HepG2 (cell line): Measurements from ENCODE around the gene UBB. TPM values are rescaled to one million over a fixed set of nuclear protein-coding genes. Genes with fewer than 3 reads are reported as not detected.
A peak's percentile ranks its signal among the peaks of the same experiment; 100 is the strongest.

Source experiments
- AKAP8 ChIP-seq: sonication (generic); formaldehyde crosslinking; IDR thresholded peaks from 2 replicates; pipeline ENCODE4 v1.5.1; 2020; ENCODE audit warnings: mild to moderate bottlenecking, missing genetic modification reagents
- CC2D1A ChIP-seq: sonication (generic); formaldehyde crosslinking; IDR thresholded peaks from 2 replicates; pipeline ENCODE4 v1.8.1; 2023; ENCODE audit warnings: mild to moderate bottlenecking, missing genetic modification reagents
- LCORL ChIP-seq, 2 experiments: fragments of 450-650 bp in 1 of 2; sonication (generic) in 1 of 2; formaldehyde crosslinking in 1 of 2; IDR thresholded peaks; 2 replicates each; pipeline versions ENCODE4 v1.5.0 to v1.6.1; 2017 to 2020; ENCODE audit warnings: antibody characterized with exemption in 1 of 2, missing genetic modification reagents in 1 of 2
- MEF2D ChIP-seq: sonication (generic); formaldehyde crosslinking; IDR thresholded peaks from 2 replicates; pipeline ENCODE4 v1.5.1; 2020; ENCODE audit warnings: mild to moderate bottlenecking, missing genetic modification reagents
- MIXL1 ChIP-seq: IDR thresholded peaks from 2 replicates; pipeline ENCODE4 v1.6.1; 2016
- NONO ChIP-seq, 2 experiments: fragments of 450-650 bp in 1 of 2; sonication (generic) in 1 of 2; formaldehyde crosslinking in 1 of 2; IDR thresholded peaks in 1 of 2; conservative IDR thresholded peaks in 1 of 2; 2 replicates each; pipeline versions ENCODE4 v1.6.1 to v1.8.0; 2017 to 2022; ENCODE audit warnings: mild to moderate bottlenecking in 1 of 2, missing genetic modification reagents in 1 of 2, moderate library complexity in 1 of 2
- POGZ ChIP-seq: sonication (generic); formaldehyde crosslinking; IDR thresholded peaks from 2 replicates; pipeline ENCODE4 v1.4.0; 2020; ENCODE audit warnings: mild to moderate bottlenecking, missing genetic modification reagents
- POLR2AphosphoS5 ChIP-seq: IDR thresholded peaks from 2 replicates; pipeline ENCODE4 v1.6.1; 2012; ENCODE audit warnings: low read depth, low read length
- TFE3 ChIP-seq: IDR thresholded peaks from 2 replicates; pipeline ENCODE4 v1.6.1; 2016
- YEATS2 ChIP-seq: sonication (generic); formaldehyde crosslinking; IDR thresholded peaks from 2 replicates; pipeline ENCODE4 v1.4.0; 2020; ENCODE audit warnings: missing genetic modification reagents, borderline replicate concordance
- ZBTB10 ChIP-seq: sonication (generic); formaldehyde crosslinking; IDR thresholded peaks from 2 replicates; pipeline ENCODE4 v1.4.0; 2020; ENCODE audit warnings: missing genetic modification reagents, borderline replicate concordance
- ZFP91 ChIP-seq: sonication (generic); formaldehyde crosslinking; IDR thresholded peaks from 2 replicates; pipeline ENCODE4 v1.9.0; 2022; ENCODE audit warnings: missing genetic modification reagents, mild to moderate bottlenecking, borderline replicate concordance
- ZNF501 ChIP-seq: sonication (generic); formaldehyde crosslinking; IDR thresholded peaks from 2 replicates; pipeline ENCODE4 v1.5.1; 2020; ENCODE audit warnings: mild to moderate bottlenecking, moderate library complexity, missing genetic modification reagents
- polyA plus RNA-seq, 8 experiments: library from polyadenylated mRNA; depleted of rRNA in 3 of 8; stranded (reverse) in 7 of 8; unstranded in 1 of 8; fragments of >200 nt; fragmentation: Illumina TruSeq in 4 of 8; extraction: Trizol in 4 of 8; gene quantifications; 2 replicates each; pipeline versions ENCODE4 v1.2.1 to v1.2.3, GENCODE V29; 2011 to 2016; ENCODE audit warnings: low read depth in 4 of 8, missing spikeins in 1 of 8, mixed read lengths in 1 of 8; ENCODE audit not compliant: insufficient read depth in 1 of 8
- total RNA-seq, 5 experiments: library from RNA; depleted of rRNA; stranded (reverse); fragments of >200 nt; fragmentation: Illumina TruSeq; extraction: Trizol; gene quantifications; 2 replicates each; pipeline ENCODE4 v1.2.3, GENCODE V29; 2016; ENCODE audit warnings: low read depth in 1 of 5
- TF ChIP-seq, protein P1 (sequence below): sonication (generic); formaldehyde crosslinking; IDR thresholded peaks from 2 replicates; pipeline ENCODE4 v1.4.0; 2020; ENCODE audit warnings: missing genetic modification reagents
- TF ChIP-seq, protein P2 (sequence below): sonication (generic); formaldehyde crosslinking; IDR thresholded peaks from 2 replicates; pipeline ENCODE4 v1.5.1; 2020; ENCODE audit warnings: mild to moderate bottlenecking, moderate library complexity, missing genetic modification reagents

UBB gene
- total and polyA plus RNA-seq, 2 of the 13 experiments (the other 11 are each of a cell fraction or from before 2014, with no cell fraction given), result 1,130 to 2,066 TPM

GRCh38 chr17:16352303-16352666 lies 28.6 kb upstream of the UBB start (continued):
- TF ChIP-seq, protein P1, sequence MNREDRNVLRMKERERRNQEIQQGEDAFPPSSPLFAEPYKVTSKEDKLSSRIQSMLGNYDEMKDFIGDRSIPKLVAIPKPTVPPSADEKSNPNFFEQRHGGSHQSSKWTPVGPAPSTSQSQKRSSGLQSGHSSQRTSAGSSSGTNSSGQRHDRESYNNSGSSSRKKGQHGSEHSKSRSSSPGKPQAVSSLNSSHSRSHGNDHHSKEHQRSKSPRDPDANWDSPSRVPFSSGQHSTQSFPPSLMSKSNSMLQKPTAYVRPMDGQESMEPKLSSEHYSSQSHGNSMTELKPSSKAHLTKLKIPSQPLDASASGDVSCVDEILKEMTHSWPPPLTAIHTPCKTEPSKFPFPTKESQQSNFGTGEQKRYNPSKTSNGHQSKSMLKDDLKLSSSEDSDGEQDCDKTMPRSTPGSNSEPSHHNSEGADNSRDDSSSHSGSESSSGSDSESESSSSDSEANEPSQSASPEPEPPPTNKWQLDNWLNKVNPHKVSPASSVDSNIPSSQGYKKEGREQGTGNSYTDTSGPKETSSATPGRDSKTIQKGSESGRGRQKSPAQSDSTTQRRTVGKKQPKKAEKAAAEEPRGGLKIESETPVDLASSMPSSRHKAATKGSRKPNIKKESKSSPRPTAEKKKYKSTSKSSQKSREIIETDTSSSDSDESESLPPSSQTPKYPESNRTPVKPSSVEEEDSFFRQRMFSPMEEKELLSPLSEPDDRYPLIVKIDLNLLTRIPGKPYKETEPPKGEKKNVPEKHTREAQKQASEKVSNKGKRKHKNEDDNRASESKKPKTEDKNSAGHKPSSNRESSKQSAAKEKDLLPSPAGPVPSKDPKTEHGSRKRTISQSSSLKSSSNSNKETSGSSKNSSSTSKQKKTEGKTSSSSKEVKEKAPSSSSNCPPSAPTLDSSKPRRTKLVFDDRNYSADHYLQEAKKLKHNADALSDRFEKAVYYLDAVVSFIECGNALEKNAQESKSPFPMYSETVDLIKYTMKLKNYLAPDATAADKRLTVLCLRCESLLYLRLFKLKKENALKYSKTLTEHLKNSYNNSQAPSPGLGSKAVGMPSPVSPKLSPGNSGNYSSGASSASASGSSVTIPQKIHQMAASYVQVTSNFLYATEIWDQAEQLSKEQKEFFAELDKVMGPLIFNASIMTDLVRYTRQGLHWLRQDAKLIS (CRISPR knock-in tag), result peak; percentile 56; the same call in 1 of the 2 replicates
- TF ChIP-seq TFE3 (CRISPR knock-in tag) (no peak), ZFP91 (peak; percentile 36; the same call in 1 of the 2 replicates), MIXL1 (CRISPR knock-in tag) (0 out of 2 replicates have a peak, but pooled peaks have one; percentile 31), AKAP8 (CRISPR knock-in tag) (0 out of 2 replicates have a peak, but pooled peaks have one; percentile 32), POLR2AphosphoS5 (peak; percentile 69), ZNF501 (CRISPR knock-in tag) (peak; percentile 65; the same call in 1 of the 2 replicates), MEF2D (CRISPR knock-in tag) (0 out of 2 replicates have a peak, but pooled peaks have one; percentile 17), CC2D1A (CRISPR knock-in tag) (no peak), YEATS2 (CRISPR knock-in tag) (peak; percentile 43; the same call in 1 of the 2 replicates), ZBTB10 (CRISPR knock-in tag) (no peak), LCORL (IDR thresholded peaks at IDR 0.05) (no peak), LCORL (CRISPR knock-in tag; IDR thresholded peaks at IDR 0.05) (peak; percentile 31; the same call in 1 of the 2 replicates), NONO (IDR thresholded peaks at IDR 0.05) (no peak), NONO (CRISPR knock-in tag; conservative IDR thresholded peaks at IDR 0.05) (no peak), POGZ (CRISPR knock-in tag) (peak; percentile 40; the same call in 1 of the 2 replicates)
- TF ChIP-seq, protein P2, sequence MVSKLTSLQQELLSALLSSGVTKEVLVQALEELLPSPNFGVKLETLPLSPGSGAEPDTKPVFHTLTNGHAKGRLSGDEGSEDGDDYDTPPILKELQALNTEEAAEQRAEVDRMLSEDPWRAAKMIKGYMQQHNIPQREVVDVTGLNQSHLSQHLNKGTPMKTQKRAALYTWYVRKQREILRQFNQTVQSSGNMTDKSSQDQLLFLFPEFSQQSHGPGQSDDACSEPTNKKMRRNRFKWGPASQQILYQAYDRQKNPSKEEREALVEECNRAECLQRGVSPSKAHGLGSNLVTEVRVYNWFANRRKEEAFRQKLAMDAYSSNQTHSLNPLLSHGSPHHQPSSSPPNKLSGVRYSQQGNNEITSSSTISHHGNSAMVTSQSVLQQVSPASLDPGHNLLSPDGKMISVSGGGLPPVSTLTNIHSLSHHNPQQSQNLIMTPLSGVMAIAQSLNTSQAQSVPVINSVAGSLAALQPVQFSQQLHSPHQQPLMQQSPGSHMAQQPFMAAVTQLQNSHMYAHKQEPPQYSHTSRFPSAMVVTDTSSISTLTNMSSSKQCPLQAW (CRISPR knock-in tag), result peak; percentile 75; the same call in 1 of the 2 replicates
